GM19467 (cell line): ENCODE data around the gene GRM7.

Experiments used
- ATAC-seq: cut with Tn5 transposase; IDR thresholded peaks from one replicate; pipeline ENCODE4 v1.9.1; 2021; ENCODE audit warnings: mild to moderate bottlenecking, moderate library complexity; ENCODE audit not compliant: unreplicated experiment

GRM7 gene

DNA sequence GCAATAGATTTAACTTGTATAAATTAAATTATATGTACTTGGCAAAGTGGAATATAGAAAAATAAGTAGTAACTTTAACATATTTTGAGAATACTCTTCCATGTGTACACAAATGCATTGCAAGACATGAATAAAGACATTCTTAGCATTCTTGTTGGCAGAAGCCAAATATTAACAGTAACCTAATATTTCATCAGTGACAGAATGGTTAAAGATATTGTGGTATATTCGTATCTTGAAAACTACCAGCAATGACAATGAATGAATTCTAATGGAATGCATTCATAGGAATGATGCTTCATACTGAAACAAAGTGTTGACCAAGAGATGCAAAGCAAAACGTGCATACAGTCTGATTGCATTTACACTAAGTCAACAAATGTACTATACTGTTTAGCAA lies 524.7 kb downstream of the GRM7 start:
- ATAC-seq: no peak

- ATAC-seq: no peak
Measured at GRCh38 chr3:7388026-7388425, 527.1 kb downstream of the GRM7 start.

GRCh38 chr3:7392206-7392605 lies 531.3 kb downstream of the GRM7 start:
- ATAC-seq: no peak

- ATAC-seq: no peak
Measured at GRCh38 chr3:7393944-7394605, 533.2 kb downstream of the GRM7 start.

GRCh38 chr3:7396534-7396933 lies 535.6 kb downstream of the GRM7 start:
- no peak for ATAC-seq

- no peak for ATAC-seq
Measured at GRCh38 chr3:7397097-7397496, 536.2 kb downstream of the GRM7 start.

DNA sequence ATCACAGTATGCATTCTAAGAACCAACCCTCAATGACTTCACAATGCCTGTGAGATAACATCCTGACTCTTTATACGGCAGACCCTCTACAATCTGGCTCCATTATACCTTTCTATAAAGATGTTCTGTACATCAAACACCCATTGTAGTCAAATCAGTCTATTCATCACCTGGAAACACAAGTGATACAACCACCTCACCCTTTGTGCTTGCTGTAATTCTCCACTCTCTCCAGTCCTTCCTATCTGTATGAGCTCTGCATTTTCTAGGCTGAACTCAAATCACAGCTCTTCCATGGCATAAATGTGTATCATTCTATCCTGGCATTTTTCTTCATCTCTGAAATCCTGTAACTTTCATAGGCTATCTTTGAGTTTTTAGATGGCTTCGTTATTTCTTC lies 539.4 kb downstream of the GRM7 start:
- ATAC-seq: no peak

DNA sequence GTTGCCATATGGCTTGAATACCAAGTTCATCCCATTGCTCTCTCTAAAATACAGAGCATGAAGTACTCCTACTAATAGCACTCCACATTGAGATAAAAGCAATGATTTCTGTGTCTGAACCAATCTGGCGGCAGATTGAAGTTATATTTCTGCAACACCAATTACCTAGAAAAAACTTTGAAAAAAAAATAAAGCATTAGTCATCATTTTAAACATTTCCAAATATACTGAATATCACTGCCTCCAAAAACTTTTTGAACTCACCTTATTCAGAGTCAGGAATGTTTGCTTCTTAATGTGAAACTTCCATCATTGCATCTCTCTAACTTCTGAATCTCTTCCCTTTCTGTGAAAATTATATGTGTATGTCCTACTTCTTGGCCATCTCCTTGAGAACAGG lies 540.5 kb downstream of the GRM7 start:
- no peak for ATAC-seq

DNA sequence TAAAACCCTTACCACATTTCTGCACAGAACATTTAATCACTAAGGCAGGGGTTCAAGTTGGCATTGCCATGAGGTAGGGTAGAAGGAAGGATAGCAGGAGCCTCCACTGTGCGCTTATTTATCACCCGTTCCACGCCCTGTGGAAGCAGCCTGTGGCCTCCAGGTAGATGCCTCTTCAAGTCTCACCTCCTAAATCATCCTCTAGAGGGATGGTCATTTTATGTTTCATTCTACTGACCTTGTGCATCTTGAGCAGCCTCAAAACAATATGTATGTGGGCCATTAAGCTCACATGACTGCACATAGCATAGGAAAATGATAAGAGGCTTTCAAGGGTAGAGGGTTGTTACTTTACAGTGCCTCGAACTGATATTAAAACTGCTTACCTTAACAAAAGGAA lies 546.2 kb downstream of the GRM7 start:
- no peak for ATAC-seq

DNA sequence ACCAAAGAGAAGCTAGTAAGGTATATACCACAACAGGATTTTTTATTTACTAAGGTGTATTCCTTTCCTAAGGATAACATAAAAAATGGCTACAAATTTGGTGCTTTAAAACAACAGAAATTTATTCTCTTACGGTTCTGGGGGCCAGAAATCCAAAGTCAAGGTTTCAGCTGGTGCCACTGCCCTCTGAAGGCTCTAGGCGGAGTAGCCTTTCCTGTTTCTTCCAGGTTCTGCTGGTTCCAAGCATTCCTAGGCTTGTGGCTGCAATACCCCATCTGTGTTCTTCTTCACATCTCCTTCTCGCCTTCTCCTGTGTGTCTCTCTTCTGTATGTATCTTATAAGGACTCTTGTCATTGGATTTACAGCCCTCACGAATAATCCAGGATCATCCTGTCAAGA lies 549.9 kb downstream of the GRM7 start:
- no peak for ATAC-seq

- ATAC-seq: no peak
Measured at GRCh38 chr3:7421065-7421464, 560.1 kb downstream of the GRM7 start.

- no peak for ATAC-seq
Measured at GRCh38 chr3:7423036-7423435, 562.1 kb downstream of the GRM7 start.

DNA sequence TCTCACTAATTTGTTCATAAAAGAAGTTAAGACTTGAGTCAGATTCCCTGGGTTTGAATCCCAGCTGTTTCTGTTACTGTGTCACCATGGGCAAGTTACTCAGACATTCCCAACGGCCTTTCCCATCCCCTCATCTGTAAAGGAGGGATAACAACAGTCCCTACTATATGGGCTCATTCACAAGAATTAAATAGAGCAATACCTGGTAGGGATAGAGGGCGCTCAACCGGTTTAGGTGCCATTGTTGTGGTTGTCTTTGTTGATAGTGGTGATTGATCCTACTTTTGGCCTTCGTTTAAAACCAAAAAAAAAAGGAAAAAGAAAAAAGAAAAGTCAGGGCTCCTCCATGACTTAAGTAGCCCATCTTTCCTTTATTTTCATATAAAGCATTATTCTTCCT lies 563.1 kb downstream of the GRM7 start:
- ATAC-seq: no peak

- no peak for ATAC-seq
Measured at GRCh38 chr3:7428206-7428718, 567.3 kb downstream of the GRM7 start.

- ATAC-seq: no peak
Measured at GRCh38 chr3:7432610-7433009, 571.7 kb downstream of the GRM7 start.

GRCh38 chr3:7433073-7433472 lies 572.2 kb downstream of the GRM7 start:
- ATAC-seq: no peak

DNA sequence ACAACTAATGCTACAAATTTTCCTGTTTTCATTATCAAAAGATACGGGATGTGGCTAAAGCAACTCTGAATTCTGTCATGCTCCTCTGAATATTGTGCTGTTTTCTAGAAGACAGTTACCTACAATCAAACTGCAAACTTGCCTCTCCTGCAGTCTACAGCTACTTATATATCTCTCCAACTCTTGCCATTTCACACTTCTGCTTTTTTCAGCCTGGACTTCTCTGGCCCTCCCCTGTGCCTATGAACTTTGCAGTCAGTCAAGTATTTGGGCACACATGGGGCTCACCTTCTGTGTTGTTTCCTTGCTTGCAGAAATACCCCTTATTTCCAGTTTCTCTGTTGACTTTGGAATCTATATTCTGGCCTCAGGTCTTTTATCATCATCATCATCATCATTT lies 575.6 kb downstream of the GRM7 start:
- ATAC-seq: no peak

DNA sequence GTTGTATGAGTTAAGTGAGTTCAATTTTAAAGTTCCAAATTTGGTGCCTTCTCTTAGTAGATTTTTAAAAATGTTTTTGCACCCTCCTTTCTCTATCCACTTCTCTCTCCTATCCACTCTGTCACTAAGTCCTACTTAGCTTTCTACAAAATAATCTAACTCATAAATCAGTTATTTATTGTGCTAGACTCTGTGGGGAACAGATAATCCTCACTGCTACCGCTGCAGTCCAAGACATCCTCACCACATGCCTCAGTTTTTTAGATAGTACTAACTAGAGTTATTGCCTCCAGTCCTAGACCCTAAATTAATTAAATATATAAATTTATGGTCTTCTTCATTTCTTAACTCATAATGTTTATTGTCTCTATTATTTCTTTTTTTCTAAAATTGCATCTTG lies 576.3 kb downstream of the GRM7 start:
- no peak for ATAC-seq

- no peak for ATAC-seq
Measured at GRCh38 chr3:7439101-7439680, 578.3 kb downstream of the GRM7 start.

DNA sequence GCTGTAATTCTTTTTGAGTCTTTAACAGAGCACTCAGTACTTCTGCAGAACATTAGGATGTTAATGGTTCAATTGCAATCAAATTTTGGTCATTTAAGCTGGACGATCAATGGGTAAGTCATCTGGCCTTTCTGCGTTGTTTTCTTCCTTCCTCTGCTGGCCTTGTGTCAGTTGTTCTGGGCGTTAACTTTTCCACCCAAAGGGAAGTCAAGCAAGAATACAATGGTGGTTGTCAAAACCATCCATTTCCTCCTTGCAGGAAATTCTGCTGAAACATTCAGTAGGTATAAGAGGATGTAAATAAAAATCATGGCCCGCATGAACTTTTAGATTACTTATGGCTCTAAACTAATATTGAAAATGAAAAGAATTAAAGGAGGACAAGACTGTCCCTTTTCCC lies 584.0 kb downstream of the GRM7 start:
- ATAC-seq: no peak

DNA sequence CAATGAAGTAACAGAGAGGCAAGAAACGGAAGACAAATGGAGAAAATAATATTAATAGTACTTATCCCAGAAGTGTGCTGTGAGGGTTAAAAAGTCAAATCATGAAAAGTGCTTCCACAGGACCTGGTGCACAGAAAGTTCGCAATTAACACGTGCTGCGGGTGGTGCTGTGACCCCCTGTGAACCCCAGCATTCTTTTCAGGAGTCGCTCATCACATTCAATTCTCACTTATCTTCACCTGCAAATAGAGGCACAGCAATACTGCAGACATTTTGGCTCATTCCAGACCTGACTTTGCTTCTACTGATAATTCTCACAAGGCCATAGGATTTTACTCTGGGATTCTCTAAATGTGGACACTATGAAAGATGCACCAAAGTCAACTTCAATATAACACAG lies 584.4 kb downstream of the GRM7 start:
- ATAC-seq: no peak

DNA sequence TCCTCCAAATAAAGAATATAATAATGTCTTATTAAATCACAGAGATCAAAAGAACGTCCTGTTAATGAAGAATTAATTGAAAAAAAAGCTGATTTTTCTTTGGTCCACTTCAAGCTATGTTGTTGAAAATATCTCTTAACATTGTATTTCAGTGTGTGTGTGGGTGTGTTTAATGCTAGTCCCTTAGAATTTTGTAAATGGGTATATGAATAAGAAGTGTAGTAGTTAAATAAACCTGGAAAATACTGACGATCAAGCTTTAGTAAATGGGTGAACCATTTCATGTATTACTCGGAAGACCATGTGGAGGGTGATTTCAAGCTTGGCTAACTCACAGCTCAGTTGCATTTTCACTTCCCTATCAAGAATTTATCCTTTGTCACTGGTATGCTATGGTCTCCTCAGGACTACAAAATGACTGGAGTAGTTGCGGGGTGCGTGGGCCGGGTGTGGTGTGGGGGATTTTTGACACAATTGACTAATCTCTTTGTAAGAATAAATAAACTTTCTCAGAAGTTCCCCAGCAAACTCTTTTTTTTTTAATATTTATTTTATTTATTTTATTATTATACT lies 586.4 kb downstream of the GRM7 start:
- peak; percentile 97 for ATAC-seq

GRCh38 chr3:7456386-7456785 lies 595.5 kb downstream of the GRM7 start:
- no peak for ATAC-seq
